Neutrophil (primary cell): ENCODE measurements around the gene PKM.
"Not testable (repeated sequence)": the region's sequence is repeated elsewhere in the genome, so short reads cannot be mapped to it uniquely, and the experiment has no call there.

Experiments used
- H3K27ac ChIP-seq: fragments of 200-600 bp; sonication (generic); 2 replicates; pipeline ENCODE4 v1.5.1; 2016; ENCODE audit warnings: mild to moderate bottlenecking, moderate library complexity
- H3K27me3 ChIP-seq: fragments of 200-600 bp; sonication (generic); 2 replicates; pipeline ENCODE4 v1.6.0; 2016; ENCODE audit warnings: mild to moderate bottlenecking
- H3K36me3 ChIP-seq: fragments of 200-600 bp; sonication (generic); 2 replicates; pipeline ENCODE4 v1.5.1; 2017
- H3K4me1 ChIP-seq, 2 experiments: fragments of 200-600 bp in 1 of 2; sonication (generic) in 1 of 2; 1 replicate in 1 of 2; 2 replicates in 1 of 2; pipeline versions ENCODE4 v1.5.1 to v1.6.1; 2013 to 2016; ENCODE audit warnings: low read depth in 1 of 2, low read length in 1 of 2, mild to moderate bottlenecking in 1 of 2, moderate library complexity in 1 of 2; ENCODE audit not compliant: control insufficient read depth in 1 of 2, insufficient read depth in 1 of 2
- H3K4me3 ChIP-seq, 2 experiments: fragments of 200-600 bp in 1 of 2; sonication (generic) in 1 of 2; 1 replicate in 1 of 2; 2 replicates in 1 of 2; pipeline ENCODE4 v1.5.1; 2013 to 2016; ENCODE audit warnings: low read depth in 1 of 2, low read length in 1 of 2, mild to moderate bottlenecking in 1 of 2, moderate library complexity in 1 of 2
- H3K9me3 ChIP-seq: fragments of 200-600 bp; sonication (generic); 2 replicates; pipeline ENCODE4 v1.5.1; 2016
- CTCF ChIP-seq: fragments of 200-600 bp; sonication (generic); IDR thresholded peaks from 2 replicates; pipeline ENCODE4 v1.5.1; 2016; ENCODE audit warnings: antibody characterized with exemption

The PKM gene

GRCh38 chr15:72231066-72231832 is at the start of gene PKM:
Gene PKM, minus strand, starts transcription at chr15:72231190. Its CDS starts 12,093 bp downstream, at chr15:72219097.
- Histone ChIP-seq H3K4me1 (peaks cover 51 to 56% of the 10 kb centered on the region in 2 experiments), H3K27ac (peak within 1 kb of the TSS; percentile 96), H3K27me3 (no peaks in the 10 kb centered on the region), H3K9me3 (no peaks in the 10 kb centered on the region), H3K36me3 (no peaks in the 10 kb centered on the region), H3K4me3 (peak within 1 kb of the TSS; percentile 86 to 96)
- peak; percentile 28 for TF ChIP-seq CTCF

GRCh38 chr15:72280751-72281150 is 49.8 kb upstream of the PKM start:
- no peak for TF ChIP-seq CTCF
- no peaks in the 10 kb centered on the region for H3K9me3 ChIP-seq
- no peaks in the 10 kb centered on the region for H3K4me1 ChIP-seq
- H3K36me3 ChIP-seq = peaks cover 3% of the 10 kb centered on the region
- no peak overlapping the region for H3K27ac ChIP-seq
- H3K4me3 ChIP-seq = no peak overlapping the region
- no peaks in the 10 kb centered on the region for H3K27me3 ChIP-seq

DNA sequence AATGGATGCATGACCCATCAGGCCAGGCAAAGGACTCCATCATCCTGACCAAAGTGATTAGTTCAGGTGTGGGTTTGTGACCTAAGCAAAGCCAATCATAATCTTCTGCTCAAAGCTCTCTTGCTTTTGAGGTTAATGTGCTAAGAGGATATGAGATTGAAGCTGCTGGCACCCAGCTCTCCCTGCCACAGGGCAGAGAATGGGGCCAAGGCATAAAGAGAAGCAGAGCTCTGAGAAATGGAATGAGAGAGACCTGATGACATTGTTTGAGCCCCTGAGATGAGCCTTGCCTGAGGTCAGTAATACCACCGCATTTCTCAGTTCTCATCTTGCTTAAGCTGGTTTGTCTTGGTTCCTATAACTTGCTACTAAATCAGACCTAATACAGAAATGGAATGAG is 47.7 kb upstream of the PKM start:
- no peaks in the 10 kb centered on the region for H3K36me3 ChIP-seq
- H3K4me1 ChIP-seq = no peaks in the 10 kb centered on the region
- no peak for TF ChIP-seq CTCF
- no peaks in the 10 kb centered on the region for H3K9me3 ChIP-seq
- no peaks in the 10 kb centered on the region for H3K27me3 ChIP-seq
- no peak overlapping the region for H3K27ac ChIP-seq
- H3K4me3 ChIP-seq = no peak overlapping the region

DNA sequence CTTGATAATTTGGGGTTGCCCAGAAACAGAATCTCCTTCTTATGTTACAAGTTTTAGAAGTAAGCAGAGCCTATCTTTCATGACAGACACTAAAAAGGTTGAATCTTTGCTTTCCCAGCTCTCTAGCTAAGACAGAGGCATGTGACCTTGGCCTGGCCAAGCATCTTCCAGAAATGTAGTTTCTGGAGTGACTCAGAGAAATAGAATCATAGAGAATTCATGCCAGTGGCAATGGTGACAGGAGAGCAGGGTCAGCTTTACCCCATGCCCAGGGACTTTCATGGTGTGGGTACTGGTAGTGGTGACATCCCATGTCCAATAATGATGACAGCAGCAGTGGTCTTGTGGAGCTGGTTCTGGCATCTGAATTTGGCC is 45.3 kb upstream of the PKM start:
- H3K27me3 ChIP-seq = no peaks in the 10 kb centered on the region
- TF ChIP-seq CTCF = no peak
- no peak overlapping the region for H3K27ac ChIP-seq
- H3K4me3 ChIP-seq = no peak overlapping the region
- no peaks in the 10 kb centered on the region for H3K36me3 ChIP-seq
- H3K9me3 ChIP-seq = no peaks in the 10 kb centered on the region
- H3K4me1 ChIP-seq = peaks cover 12 to 14% of the 10 kb centered on the region in 2 experiments

DNA sequence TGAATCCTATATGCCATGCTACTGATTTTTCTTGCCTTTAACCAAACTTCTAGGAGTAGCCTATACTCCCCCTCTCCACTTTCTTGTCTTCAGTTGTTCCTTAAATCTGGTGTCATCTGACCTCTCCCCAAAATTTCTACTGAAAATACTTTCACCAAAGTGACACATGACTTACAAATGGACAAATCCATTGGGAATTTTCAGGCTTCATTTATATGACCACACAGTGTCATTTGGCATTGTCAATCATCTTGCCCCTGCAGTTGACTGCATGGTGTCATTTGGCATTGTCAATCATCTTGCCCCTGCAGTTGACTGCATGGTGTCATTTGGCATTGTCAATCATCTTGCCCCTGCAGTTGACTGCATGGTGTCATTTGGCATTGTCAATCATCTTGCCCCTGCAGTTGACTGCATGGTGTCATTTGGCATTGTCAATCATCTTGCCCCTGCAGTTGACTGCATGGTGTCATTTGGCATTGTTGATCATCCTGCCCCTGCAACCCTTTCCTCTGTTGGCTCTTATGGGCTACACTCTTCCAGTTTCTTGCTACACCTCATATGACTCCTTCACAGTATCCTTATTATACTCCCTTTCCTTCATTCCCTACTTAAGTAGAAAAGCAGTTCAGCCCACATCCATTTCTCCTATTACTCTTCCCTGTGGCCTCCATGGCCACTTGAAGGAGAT is 44.8 kb upstream of the PKM start:
- not testable (repeated sequence) for H3K27me3 ChIP-seq, H3K36me3 ChIP-seq, H3K4me3 ChIP-seq, H3K27ac ChIP-seq, H3K9me3 ChIP-seq
- peaks cover 13 to 20% of the 10 kb centered on the region in 2 experiments for H3K4me1 ChIP-seq

GRCh38 chr15:72272997-72273352 is 42.0 kb upstream of the PKM start:
- Histone ChIP-seq H3K9me3 (no peaks in the 10 kb centered on the region), H3K36me3 (peaks cover 4% of the 10 kb centered on the region), H3K27ac (peak overlapping the region; percentile 90), H3K4me3 (peak overlapping the region; percentile 83 to 85), H3K27me3 (no peaks in the 10 kb centered on the region), H3K4me1 (peaks cover 21 to 26% of the 10 kb centered on the region in 2 experiments)
- TF ChIP-seq CTCF = no peak
